GM18517 (cell line): ENCODE measurements around the gene MAPKAP1.
A peak's percentile ranks its signal among the peaks of the same experiment; 100 is the strongest.

Source experiments
- ATAC-seq: cut with Tn5 transposase; IDR thresholded peaks from one replicate; pipeline ENCODE4 v1.9.1; 2021; ENCODE audit warnings: mild to moderate bottlenecking, moderate library complexity; ENCODE audit not compliant: unreplicated experiment

Gene MAPKAP1

DNA sequence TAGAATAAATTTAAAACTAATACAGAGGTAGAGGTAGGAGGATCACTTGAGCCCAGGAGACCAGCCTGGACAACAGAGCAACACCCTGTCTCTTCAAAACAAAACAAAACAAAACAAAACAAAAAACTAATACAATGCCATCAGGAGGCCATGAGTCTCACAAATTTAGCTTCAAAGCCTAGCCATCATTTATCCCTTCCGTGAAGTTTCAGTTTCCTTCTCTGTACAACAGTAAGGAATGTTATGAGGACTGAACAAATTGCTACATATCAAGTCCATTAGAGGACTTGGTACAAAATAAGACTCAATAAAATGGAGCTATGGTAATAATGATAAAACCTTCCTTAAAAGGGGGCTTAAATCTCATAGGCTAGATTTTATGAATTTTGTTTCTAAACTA, 60.8 kb downstream of the MAPKAP1 start:
- ATAC-seq = no peak

DNA sequence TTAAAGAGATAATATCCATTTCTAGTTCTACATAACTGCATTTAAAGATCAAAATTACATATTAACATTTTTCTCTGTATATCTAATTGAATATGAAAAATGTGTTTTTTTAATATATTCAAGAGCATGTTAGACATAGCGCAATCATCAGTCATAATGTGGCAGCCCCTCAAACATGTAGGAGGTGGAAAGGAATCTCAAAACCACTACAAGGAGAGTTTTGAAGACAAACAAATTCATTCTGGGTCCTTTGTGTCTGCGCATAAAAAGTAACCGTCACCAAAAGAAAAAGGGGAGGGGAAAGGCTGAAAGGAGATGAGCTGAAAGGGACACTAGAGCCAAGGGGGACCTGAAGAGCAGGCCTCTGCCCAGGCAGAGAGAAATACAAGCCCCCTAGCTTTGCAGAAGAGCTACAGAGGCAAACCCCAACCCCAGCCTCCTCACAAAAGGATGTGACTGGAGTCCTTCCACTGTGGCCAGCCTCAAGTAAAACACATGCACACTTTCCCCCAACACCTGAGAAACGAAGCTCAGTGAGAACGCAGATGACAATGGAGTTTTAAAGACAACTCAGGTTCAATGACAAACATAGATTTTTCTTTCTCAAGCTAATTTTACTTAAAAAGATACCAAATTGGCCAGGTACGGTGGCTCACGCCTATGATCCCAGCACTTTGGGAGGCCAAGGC, 62.0 kb downstream of the MAPKAP1 start:
- no peak for ATAC-seq

DNA sequence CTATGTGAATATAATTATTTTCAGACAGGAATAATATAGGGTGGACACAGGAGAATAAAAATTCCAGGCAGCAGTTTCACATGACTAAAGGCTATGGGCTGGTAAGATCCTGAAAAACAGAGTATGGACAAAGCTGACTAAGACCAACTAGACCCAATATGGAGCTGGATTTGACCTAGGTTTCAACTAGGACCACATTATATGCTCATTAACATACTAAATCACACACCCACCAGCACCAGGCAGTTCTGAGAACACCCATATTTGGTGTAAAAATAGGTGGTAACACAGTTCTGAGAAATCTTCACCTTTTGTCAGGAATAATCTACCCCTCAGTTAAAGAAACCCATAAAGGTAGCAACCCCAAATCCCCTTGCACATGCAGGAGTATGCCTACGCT, 64.7 kb downstream of the MAPKAP1 start:
- no peak for ATAC-seq

DNA sequence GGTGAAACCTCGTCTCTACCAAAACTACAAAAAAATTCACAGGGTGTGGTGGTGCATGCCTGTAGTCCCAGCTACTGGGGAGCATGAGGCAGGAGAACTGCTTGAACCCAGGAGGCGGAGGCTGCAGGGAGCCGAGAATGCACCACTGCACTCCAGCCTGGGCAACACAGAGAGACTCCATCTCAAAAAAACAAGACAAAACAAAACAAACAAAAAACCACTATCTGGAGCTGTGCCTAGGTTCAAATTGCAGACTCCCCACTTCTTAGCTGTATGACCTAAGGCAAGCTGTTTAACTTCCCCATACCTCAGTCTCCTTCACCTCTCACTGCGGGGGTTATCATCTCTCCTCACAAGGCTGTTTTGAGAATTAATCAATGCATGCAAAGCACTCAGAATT, 68.0 kb downstream of the MAPKAP1 start:
- no peak for ATAC-seq

DNA sequence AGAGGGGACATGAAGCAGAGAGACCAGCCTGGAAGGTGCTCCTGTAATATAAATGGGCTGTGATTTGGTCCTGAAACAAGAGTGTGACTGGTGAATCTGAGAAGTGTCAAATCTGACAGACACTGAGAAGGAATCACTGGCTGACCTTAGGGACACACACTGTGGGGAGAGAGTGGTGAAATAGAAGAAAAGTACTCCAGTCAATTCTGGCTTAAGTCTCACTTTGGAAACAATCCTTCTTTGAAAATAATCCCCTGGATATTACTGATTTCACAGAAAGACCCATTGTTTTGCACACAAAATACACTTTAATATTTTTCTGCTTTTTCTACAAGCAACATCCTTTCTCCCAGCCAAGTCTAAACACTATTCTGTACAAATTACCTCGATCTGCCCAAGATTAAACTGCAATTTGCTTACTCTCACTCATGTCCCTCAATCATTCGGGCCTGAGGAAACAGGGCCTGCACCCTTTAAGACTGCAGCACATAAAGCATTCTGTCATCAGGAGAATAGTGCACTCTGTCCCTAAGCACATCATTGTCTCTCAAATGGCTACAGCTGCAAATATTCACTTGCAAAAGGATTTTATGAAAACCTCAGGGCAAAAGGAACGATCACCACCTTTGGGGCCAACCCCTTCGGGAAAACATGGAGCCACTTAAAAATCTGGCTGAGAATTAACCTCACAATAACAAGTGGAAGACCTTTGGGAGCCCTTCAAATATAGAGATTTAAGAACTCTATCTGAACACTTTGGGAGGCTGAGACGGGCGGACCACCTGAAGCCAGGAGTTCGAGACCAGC, 68.6 kb downstream of the MAPKAP1 start:
- no peak for ATAC-seq

DNA sequence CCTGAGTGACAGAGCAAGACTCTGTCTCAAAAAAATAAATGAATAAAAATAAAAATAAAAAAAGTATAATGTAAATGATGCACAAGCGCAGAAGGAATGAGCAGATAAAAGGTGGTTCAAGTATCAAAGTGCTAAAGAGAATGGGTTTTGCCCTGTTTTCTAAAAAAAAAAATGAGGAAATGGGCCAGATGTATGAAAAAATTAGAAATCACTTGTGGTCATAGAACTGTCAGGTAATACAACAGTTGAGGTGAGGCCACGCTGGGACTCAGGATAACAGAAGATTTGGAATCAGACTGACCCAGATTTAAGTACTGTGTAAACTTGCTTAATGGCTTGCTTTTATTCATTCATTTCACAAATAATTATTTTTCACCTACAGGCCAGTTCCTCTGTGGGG, 69.8 kb downstream of the MAPKAP1 start:
- no peak for ATAC-seq

DNA sequence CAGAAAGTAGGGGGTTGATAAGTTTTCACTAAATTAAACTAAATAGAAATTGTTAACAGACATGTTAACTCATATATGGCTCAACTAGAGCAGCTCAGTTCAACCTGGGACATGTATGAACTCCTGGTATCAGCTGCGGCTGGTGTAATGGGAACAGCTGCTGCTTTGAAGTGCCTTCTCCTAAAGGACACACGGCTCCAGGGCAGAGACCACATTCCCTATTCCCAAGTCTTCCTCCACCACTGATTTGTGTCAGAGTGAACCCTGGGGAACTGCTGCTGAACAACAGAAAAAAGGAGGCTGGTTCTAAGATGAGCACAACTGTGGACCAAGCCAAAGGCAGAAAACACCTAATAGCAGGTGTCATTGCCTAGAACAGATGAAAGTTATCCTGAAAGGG, 71.1 kb downstream of the MAPKAP1 start:
- ATAC-seq = no peak

DNA sequence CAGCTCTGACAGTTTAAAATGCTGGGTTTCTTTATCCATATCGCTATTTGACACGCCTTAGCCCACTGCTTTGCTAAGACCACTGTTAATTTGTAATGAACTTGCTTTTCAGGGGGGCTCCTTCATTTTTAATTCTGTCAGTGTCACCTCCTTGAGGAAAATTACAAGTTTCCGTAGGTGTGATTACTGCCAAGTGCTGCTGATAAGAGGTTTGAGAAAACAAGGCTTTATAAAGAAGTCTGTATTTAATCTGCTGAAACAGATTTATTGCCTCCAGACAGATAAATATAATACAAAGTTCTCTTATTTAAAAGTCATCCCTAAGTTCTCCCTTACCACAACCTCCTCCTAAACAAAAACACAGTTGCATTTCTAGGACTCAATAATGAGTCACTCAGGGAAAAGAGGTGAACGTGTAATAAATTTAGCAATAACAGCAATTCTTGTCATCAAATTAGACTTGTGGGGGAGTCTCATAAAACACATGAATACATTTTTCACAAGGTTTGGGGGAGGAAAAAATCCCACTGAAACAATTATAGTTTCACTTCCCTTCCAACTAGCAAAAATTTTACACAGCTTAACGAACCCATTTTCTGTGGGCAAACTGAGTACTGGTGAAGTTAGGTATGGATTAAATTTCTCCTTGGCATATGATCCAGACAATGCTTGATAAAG, 72.8 kb downstream of the MAPKAP1 start:
- ATAC-seq = no peak

DNA sequence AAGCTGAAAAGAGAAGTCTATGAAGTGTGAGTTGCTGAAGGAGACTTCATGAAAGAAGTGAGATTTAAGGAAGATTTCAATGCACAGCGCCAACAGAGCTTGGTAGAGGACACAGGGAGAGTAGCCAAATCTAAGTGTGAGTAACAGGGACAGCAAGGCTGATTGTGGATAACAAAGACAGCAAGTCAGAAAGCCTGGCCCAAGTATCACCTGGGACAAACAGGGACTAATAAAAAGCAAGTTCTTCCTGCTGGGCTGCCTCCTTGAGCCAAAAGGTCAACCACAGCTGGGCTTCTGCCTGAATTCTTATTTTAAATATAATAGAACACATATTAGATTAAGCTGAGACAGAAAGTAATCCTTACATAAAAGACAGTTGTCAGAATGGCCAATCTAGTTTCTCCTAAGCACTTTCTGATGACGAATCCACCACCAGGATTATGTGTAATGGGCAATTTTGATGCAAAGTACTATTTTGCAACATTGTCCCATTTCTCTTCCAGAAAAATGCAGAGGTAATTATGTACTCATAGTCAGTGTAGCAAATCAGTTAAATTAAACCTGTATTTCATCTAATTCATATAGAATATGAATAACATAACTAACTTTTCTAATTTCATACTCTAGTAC, 73.8 kb downstream of the MAPKAP1 start:
- ATAC-seq = no peak

DNA sequence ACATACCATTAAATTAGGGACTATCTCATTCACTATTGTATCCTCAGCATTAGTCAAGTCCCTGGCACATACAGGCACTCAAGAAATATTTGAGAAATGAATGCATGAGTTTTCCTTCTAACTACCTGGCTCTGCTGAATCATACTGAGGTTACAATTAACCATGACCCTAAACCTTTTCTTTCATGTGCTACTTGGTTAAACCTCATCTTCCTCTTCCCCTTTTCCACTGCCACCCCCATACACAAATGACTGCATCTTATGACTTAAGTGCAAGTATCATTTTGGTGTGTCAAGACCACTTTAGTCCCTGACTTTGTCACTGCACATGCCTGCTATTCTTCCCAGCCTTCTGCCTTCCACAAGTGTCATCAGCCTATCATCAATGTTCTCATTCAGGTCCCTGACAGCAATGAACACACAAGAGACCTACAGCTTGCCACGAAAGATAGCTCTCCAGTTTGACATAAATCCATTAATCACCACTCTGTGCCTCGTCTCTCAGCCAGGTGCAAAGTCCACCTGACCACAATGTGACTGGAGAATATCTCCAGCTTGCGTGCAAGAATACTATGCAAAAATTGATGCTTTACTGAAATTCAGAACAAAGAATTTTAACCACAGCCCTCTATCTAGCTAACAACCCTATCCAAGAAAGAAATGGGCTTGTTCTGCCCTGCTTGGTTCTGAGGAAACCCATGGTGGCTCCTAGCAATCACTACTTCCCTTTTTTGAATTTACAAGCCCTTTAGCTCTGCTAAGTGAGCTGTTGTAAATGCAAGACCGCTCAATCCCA, 74.5 kb downstream of the MAPKAP1 start:
- ATAC-seq = peak; percentile 62

DNA sequence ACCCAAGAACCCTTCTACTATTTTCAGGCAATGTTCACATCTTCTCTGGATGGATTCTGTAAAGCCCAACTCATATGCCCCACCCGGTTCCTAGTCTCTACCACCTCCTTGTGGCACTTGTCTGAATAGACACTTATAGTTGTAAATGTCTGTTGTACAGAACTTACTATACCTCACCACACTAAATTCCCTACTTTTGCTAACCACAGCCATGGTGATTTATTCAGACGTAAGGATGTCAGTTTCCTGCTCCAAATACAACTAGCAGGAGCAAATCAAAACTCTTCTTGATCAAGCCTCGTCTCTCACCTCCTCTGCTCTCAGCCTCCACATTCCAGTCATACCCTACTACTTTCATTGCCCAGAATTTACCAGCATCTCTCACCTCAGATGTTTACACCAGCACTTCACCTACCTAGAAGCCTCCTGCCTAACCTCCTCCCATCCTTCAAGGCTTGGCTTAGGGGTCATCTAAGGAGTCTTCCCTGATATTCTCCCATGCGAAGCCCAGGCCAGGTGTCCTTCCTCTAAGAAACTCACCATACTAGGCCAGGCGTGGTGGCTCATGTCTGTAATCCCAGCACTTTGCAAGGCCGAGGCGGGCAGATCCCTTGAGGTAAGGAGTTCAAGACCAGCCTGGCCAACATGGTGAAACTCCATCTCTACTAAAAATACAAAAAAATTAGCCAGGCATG, 75.5 kb downstream of the MAPKAP1 start:
- ATAC-seq = peak; percentile 28

DNA sequence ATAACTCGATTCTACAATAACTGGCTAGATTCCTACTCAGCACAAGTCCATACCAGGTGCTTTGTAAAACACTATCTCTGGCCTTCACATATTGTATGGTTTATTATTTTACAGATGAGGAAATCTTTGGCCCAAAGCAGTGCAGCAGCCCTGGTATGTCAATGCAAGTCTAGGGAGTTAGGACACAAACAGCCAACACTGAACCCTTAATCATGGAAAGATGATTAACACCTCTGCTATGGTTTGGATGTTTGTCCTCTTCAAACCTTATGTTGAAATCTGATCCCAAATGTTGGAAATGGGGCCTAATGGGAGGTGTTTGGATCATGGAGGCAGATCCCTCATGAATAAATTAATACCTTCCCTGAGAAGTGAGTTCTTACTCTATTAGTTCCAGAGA, 76.6 kb downstream of the MAPKAP1 start:
- ATAC-seq = no peak

DNA sequence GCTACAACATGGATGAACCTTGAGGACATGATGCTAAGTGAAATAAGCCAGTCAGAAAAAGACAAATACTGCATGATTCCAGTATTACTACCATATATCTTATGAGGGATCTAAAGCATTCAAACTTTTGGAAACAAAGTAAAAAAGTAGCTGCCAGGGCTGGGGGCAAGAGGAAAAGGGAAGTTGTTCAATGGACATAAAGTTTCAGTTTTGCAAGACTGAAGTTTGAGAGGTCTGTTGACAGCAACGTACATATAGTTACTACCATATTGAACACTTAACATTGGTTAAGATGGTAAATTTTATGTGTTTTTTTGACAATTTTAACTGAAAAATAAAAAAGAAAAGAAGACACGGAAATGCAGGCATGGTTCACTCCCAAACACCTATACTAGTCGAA, 77.6 kb downstream of the MAPKAP1 start:
- no peak for ATAC-seq

DNA sequence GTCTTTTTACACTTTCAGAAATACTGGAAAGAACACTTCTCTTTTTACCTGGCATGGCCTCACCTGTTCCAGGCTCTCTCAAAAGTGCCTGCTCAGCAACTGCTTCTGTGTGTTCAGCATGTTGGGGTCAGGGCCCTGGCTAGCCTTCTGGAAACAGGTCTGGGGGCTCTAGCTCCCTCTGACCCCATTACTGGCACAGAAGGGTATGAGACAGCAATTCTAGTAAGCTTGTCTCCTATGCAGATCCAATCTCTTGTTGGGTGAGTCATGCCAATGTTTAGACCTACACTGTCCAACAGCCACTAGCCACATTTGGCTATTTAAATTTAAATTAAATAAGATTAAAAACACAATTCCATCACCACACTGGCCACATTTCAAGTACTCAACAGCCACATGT, 80.8 kb downstream of the MAPKAP1 start:
- ATAC-seq = no peak

DNA sequence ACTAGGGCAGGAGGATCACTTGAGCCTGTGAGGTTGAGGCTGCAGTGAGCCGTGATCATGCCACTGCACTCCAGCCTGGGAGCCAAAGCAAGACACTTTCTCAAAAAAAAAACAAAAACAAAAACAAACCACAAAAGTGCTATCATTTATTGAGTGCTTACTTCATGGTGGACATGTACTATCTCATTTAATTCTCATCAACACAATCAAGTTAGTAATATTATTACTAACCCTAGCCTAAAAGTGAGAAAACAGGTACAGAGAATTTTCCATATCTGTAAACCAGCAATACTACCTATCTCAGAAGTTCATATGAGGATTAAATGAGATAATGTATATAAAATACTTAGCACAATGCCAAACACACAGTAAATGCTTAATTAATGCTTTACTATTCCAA, 85.8 kb downstream of the MAPKAP1 start:
- no peak for ATAC-seq

DNA sequence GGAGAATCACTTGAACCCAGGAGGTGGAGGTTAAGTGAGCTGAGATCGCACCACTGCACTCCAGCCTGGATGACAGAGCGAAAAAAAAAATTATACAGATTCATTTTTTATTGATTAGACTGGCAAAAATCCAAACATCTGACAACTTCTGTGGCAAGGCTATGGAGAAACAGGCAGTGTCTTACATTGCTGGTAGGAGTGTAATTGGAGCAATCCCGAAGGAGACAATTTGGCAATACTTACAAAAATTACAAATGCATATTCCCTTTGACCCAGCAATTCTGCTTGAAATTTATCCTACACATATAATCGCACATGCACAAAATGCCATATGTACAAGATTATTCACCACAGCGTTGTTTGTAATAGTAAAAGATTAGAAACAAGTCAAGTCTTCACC, 86.8 kb downstream of the MAPKAP1 start:
- ATAC-seq = no peak

DNA sequence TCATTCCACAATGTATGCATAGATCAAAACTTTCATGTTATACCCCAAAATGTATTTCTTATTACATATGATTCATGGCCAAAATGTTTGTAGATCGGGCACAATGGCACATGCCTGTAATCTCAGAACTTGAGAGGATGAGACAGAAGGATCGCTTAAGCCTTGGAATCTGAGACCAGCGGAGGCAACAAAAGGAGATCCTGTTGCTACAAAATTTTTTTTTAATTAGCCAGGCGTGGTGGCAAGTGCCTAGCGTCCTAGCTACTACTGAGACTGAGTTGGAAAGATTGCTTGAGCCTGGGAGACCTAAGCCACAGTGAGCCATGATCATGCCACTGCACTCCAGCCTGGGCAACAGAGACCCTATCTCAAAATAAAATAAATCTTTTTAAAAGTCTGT, 89.9 kb downstream of the MAPKAP1 start:
- ATAC-seq = no peak

DNA sequence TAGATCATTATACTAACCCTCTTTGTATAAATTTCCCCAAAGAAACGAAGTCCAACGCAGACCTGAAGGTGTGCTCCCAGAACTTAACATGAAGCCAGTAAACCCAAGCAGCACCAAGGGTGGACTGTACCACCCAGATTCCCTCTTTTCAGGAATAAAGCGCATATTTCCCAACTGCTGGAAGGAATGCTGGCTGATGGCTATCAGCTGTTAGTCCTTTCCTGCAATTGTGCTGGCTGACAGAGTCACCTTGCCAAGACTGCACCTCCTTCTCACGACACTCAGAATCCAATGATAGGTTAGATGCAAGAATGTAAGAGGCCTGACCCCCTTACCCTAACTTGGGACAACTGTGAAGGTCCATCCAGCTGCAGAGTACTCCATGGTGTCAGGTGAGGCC, 93.9 kb downstream of the MAPKAP1 start:
- ATAC-seq = no peak

DNA sequence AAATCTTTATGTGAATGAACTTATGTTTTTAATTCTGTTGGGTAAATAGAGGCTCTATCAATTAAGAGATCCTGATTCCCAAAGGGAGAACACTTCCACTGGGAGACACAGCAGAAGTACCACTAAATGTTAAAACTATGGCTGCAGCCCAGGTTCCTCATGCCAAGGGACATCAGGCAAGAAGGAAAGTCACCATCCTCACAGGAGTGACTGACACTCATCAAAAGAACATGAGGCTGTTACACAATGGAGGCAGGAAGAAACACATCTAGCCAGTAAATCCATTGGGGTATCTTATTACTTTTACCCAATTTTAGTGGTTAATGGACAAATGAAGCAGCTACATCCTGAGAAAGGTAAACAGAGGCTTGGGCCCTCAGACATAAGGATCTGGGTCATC, 94.4 kb downstream of the MAPKAP1 start:
- no peak for ATAC-seq

DNA sequence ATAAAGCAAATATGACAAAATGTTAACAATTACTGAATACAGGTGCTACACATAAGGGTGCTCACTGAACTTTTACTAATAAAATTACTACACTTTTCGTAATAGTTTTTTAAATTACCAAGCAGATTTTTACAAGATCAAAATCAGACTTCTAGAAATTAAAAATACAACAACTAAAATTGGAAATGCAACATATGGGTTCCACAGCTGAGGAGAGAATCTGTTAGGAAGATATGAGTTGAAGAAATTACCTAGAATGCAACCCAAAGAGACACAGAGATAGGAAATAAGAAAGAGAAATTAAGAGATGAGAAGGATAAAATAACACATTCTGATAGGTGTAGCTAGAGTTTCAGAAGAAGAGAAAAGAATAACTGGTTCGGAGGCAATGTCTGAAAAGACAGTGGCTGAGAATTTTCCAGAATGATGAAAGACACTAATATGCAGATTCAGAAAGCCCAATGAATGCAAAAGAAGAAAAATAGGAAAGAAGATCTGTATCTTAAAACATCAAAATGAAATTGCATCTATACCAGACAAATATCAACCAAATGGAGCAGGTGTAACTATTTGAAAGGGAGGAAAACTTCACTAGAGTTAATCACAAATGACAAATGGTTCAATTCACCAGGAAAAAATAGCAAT, 95.8 kb downstream of the MAPKAP1 start:
- ATAC-seq = no peak
